ENCODE results near the gene TNRC18.

DNA sequence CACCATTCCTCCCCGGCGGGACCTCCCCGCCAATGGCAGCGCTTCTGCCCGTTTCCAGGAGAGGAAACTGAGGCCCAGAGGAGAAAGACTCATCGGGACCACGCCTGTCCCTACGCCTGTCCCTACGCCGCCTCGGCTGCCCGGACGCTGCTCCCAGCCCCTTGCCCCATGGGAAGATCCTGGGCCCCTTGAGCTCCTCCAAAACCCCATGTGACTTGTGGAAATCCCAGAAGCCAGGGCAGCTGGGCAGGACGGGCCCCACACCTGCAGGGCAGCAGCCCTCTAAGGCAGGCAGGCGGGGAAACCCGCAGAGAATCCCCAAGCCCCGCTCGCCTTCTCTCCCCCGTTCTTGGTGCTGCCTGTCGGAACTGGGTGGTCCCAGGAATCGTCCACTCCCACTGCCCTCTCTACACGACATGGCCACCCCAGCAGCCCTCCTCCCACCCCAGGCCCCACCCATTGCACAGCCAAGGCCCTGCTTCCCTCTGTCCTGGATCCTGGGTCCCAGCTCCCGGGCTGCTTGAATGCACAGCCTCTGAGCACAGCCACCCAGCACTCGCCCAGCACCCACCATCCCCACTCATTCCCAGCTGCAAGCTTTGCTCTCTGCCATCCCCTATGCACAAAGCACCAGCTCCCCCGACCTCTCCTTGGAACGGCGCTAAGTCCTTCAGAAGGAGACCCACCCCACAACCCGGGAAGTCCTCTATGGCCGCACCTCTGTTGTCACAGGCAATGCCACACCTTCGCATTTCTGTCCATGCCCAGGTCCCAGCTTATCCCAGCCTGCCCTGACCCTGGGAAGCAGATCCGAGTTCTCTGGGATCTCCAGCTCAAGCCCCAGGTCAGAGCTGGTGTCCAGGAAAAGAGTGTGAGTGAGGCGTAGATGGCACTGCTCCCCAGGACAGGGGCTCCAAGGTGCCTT is 90.3 kb downstream of the TNRC18 start:
- TF ChIP-seq, protein P1, sequence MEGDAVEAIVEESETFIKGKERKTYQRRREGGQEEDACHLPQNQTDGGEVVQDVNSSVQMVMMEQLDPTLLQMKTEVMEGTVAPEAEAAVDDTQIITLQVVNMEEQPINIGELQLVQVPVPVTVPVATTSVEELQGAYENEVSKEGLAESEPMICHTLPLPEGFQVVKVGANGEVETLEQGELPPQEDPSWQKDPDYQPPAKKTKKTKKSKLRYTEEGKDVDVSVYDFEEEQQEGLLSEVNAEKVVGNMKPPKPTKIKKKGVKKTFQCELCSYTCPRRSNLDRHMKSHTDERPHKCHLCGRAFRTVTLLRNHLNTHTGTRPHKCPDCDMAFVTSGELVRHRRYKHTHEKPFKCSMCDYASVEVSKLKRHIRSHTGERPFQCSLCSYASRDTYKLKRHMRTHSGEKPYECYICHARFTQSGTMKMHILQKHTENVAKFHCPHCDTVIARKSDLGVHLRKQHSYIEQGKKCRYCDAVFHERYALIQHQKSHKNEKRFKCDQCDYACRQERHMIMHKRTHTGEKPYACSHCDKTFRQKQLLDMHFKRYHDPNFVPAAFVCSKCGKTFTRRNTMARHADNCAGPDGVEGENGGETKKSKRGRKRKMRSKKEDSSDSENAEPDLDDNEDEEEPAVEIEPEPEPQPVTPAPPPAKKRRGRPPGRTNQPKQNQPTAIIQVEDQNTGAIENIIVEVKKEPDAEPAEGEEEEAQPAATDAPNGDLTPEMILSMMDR (IDR thresholded peaks at IDR 0.05; ENCODE audit: poor library complexity): no peak
- TF ChIP-seq EZH2 (IDR thresholded peaks at IDR 0.05; ENCODE audit: borderline replicate concordance) (no peak), EZH2phosphoT487 (IDR thresholded peaks at IDR 0.05; ENCODE audit: low read depth, severe bottlenecking, unreplicated experiment) (no peak)
